Right lobe of liver (tissue), 4 donors: Measurements from ENCODE around the gene UBE2QL1.

ENCODE experiments used
- POLR2A ChIP-seq: fragments of 450-650 bp; IDR thresholded peaks from one replicate; pipeline ENCODE4 v1.6.1; 2017; ENCODE audit warnings: antibody characterized with exemption, mild to moderate bottlenecking
- TF ChIP-seq, protein P1 (sequence below), 4 donors: fragments of 200-600 bp in 3 of 4; fragments of 450-650 bp in 1 of 4; IDR thresholded peaks; one replicate each; pipeline versions ENCODE4 v1.5.1 to v1.8.0; 2016 to 2022; ENCODE audit warnings: antibody characterized with exemption in 4 of 4, mild to moderate bottlenecking in 2 of 4
- donor health status: DM: no; HTN: no; CAD: no.
- donor health status: DM: no; HTN: no; CAD: no.
- donor health status: DM: no; HTN: yes; CAD: no.

DNA sequence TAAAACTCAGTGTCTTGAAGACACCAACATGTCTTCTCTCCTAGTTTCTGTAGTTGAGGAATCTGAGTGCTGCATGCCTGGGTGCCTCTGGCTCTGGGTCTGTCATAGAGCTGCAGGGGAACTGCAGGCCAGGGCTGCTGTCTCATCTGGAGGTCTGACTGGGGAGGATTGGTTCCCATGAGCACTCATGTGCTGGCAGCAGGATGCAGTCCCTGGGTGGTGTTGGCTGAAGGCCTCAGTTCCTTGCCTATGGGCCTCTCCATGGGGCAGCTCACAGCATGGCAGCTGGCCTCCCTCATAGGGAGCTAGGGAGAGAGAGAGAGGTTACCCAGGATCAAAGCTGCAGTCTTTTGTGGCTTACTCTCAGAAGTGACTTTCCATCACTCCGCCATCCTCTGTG lies 22.6 kb downstream of the UBE2QL1 start:
- TF ChIP-seq, protein P1, sequence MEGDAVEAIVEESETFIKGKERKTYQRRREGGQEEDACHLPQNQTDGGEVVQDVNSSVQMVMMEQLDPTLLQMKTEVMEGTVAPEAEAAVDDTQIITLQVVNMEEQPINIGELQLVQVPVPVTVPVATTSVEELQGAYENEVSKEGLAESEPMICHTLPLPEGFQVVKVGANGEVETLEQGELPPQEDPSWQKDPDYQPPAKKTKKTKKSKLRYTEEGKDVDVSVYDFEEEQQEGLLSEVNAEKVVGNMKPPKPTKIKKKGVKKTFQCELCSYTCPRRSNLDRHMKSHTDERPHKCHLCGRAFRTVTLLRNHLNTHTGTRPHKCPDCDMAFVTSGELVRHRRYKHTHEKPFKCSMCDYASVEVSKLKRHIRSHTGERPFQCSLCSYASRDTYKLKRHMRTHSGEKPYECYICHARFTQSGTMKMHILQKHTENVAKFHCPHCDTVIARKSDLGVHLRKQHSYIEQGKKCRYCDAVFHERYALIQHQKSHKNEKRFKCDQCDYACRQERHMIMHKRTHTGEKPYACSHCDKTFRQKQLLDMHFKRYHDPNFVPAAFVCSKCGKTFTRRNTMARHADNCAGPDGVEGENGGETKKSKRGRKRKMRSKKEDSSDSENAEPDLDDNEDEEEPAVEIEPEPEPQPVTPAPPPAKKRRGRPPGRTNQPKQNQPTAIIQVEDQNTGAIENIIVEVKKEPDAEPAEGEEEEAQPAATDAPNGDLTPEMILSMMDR (IDR thresholded peaks at IDR 0.05): no peak
- TF ChIP-seq POLR2A: no peak
